Mesenchymal stem cell (in vitro differentiated cells and primary cell): ENCODE results near the gene CDH5.

Experiments
- DNase-seq: peaks from one replicate; pipeline ENCODE4 v3.0.0-alpha.2; 2013
- H2AFZ ChIP-seq: one replicate; pipeline ENCODE4 v1.6.1; 2013; ENCODE audit warnings: low read depth, mild to moderate bottlenecking, control low read depth, inconsistent platforms, low read length, moderate library complexity
- H2AK5ac ChIP-seq: 2 replicates; pipeline ENCODE4 v1.6.1; 2013; ENCODE audit warnings: low read length, moderate library complexity, mild to moderate bottlenecking, inconsistent platforms; ENCODE audit not compliant: severe bottlenecking
- H2BK120ac ChIP-seq: one replicate; pipeline ENCODE4 v1.6.1; 2013; ENCODE audit warnings: low read depth, mild to moderate bottlenecking, inconsistent platforms, low read length, moderate library complexity
- H2BK12ac ChIP-seq, 2 experiments: one replicate each; pipeline ENCODE4 v1.6.1; 2013; ENCODE audit warnings: inconsistent platforms in 2 of 2, low read length in 2 of 2, mild to moderate bottlenecking in 2 of 2, moderate library complexity in 2 of 2, control low read depth in 1 of 2
- H2BK15ac ChIP-seq: one replicate; pipeline ENCODE4 v1.6.1; 2013; ENCODE audit warnings: mild to moderate bottlenecking, low read depth, inconsistent platforms; ENCODE audit not compliant: poor library complexity, severe bottlenecking
- H2BK5ac ChIP-seq: 2 replicates; pipeline ENCODE4 v1.6.1; 2013; ENCODE audit warnings: low read depth, mild to moderate bottlenecking, low read length, control low read depth, inconsistent platforms; ENCODE audit not compliant: poor library complexity, severe bottlenecking
- H3K14ac ChIP-seq, 2 experiments: one replicate each; pipeline ENCODE4 v1.6.1; 2013; ENCODE audit warnings: inconsistent platforms in 2 of 2, low read length in 2 of 2, control low read depth in 1 of 2, mild to moderate bottlenecking in 1 of 2, moderate library complexity in 1 of 2
- H3K18ac ChIP-seq, 2 experiments: one replicate each; pipeline ENCODE4 v1.6.1; 2013; ENCODE audit warnings: inconsistent platforms in 2 of 2, low read length in 2 of 2, control low read depth in 1 of 2, low read depth in 1 of 2, mild to moderate bottlenecking in 1 of 2
- H3K23ac ChIP-seq, 2 experiments: one replicate each; pipeline ENCODE4 v1.6.1; 2013; ENCODE audit warnings: inconsistent platforms in 2 of 2, low read length in 2 of 2, mild to moderate bottlenecking in 2 of 2, moderate library complexity in 2 of 2, control low read depth in 1 of 2
- H3K27ac ChIP-seq: 2 replicates; pipeline ENCODE4 v1.5.1; 2013; ENCODE audit warnings: mild to moderate bottlenecking, moderate library complexity, low read length, control low read depth, inconsistent platforms; ENCODE audit not compliant: poor library complexity, severe bottlenecking
- H3K27me3 ChIP-seq, 2 experiments: 2 replicates each; pipeline versions ENCODE4 v1.6.1 to v1.7.0; 2013; ENCODE audit warnings: low read length in 2 of 2, mild to moderate bottlenecking in 2 of 2, moderate library complexity in 2 of 2, control low read depth in 1 of 2, inconsistent platforms in 1 of 2; ENCODE audit not compliant: control insufficient read depth in 1 of 2, insufficient read depth in 1 of 2
- H3K36me3 ChIP-seq, 2 experiments: 2 replicates each; pipeline versions ENCODE4 v1.6.1 to v1.7.0; 2013; ENCODE audit warnings: low read length in 2 of 2, control low read depth in 1 of 2, inconsistent platforms in 1 of 2, low read depth in 1 of 2, mild to moderate bottlenecking in 1 of 2; ENCODE audit not compliant: insufficient read depth in 2 of 2, control insufficient read depth in 1 of 2
- H3K4ac ChIP-seq, 2 experiments: one replicate each; pipeline ENCODE4 v1.6.1; 2013; ENCODE audit warnings: inconsistent platforms in 2 of 2, low read length in 2 of 2, mild to moderate bottlenecking in 2 of 2, moderate library complexity in 2 of 2, control low read depth in 1 of 2, low read depth in 1 of 2
- H3K4me1 ChIP-seq: 2 replicates; pipeline ENCODE4 v1.6.1; 2013; ENCODE audit warnings: low read depth, low read length, control low read depth; ENCODE audit not compliant: control insufficient read depth, insufficient read depth
- H3K4me2 ChIP-seq: 2 replicates; pipeline ENCODE4 v1.6.1; 2013; ENCODE audit warnings: low read length, mild to moderate bottlenecking, inconsistent platforms; ENCODE audit not compliant: poor library complexity, severe bottlenecking
- H3K4me3 ChIP-seq, 2 experiments: 2 replicates each; pipeline versions ENCODE4 v1.5.1 to v1.7.0; 2013; ENCODE audit warnings: low read length in 2 of 2, mild to moderate bottlenecking in 2 of 2, control low read depth in 1 of 2, low read depth in 1 of 2; ENCODE audit not compliant: insufficient read depth in 1 of 2
- H3K79me1 ChIP-seq: replicated peaks from 2 replicates; pipeline ENCODE4 v1.6.1; 2013; ENCODE audit warnings: mild to moderate bottlenecking, control low read depth, low read length, inconsistent platforms; ENCODE audit not compliant: poor library complexity, severe bottlenecking
- H3K9ac ChIP-seq: 2 replicates; pipeline ENCODE4 v1.7.0; 2013; ENCODE audit warnings: mild to moderate bottlenecking, low read length, moderate library complexity
- H3K9me3 ChIP-seq: 2 replicates; pipeline ENCODE4 v1.7.0; 2013; ENCODE audit warnings: mild to moderate bottlenecking, low read length; ENCODE audit not compliant: control insufficient read depth
- H4K8ac ChIP-seq: one replicate; pipeline ENCODE4 v1.6.1; 2013; ENCODE audit warnings: inconsistent platforms, mild to moderate bottlenecking, low read length, moderate library complexity
- H4K91ac ChIP-seq: one replicate; pipeline ENCODE4 v1.6.1; 2013; ENCODE audit warnings: mild to moderate bottlenecking, low read length, inconsistent platforms
- WGBS: methylation state at CpG from one replicate; pipeline ENCODE4 v1.1.7; 2013; ENCODE audit warnings: mixed read lengths; 5-methylcytosine and 5-hydroxymethylcytosine counted together

Gene CDH5

DNA sequence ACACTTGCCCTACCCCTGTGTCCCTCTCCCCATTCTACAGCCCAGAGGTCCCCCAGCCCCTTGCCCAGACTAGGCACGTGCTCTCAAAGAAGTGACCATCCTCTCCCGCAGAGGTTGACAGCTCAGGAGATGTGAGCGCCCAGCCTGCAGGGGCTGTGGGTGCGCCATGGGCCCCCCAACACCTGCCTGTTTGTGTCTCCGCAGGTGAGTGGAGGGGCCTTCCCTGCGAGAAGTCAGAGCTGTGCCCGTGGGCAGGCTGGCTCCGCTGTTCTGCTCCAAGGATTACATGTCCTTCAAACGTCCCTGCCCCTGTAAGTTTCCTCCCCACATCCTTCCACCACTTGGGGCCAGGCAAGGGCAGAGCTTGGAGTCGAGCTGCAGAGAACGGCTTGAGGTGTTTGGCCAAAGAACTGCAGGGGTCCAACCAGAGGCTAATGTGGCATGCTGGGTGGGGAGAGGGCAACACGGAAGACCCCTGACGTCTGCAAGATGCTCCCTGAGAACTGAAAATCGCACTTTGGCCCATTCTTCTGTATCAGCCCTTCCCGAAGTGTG is 71.0 kb downstream of the CDH5 start:
- H3K27me3 ChIP-seq, result peaks cover 4 to 5% of the 10 kb centered on the region in 2 experiments

GRCh38 chr16:66438536-66438935 is 72.0 kb downstream of the CDH5 start:
- no peak overlapping the region for H3K4me3 ChIP-seq
- H3K27me3 ChIP-seq, result peaks cover 4 to 5% of the 10 kb centered on the region in 2 experiments
- peaks cover 0 to 54% of the 10 kb centered on the region in 2 experiments for H3K36me3 ChIP-seq
- peaks cover 20% of the 10 kb centered on the region for H3K4me1 ChIP-seq
- WGBS, result 89% methylated on average over 8 of the region's 8 CpGs
- no peak overlapping the region for H3K27ac ChIP-seq
- H3K9ac ChIP-seq, result no peak overlapping the region
- no peak overlapping the region for H2AK5ac ChIP-seq
- H3K14ac ChIP-seq, result no peak overlapping the region
- H4K8ac ChIP-seq, result no peak overlapping the region
- H2AFZ ChIP-seq, result no peak overlapping the region
- H3K9me3 ChIP-seq, result no peaks in the 10 kb centered on the region
- no peak overlapping the region for H2BK120ac ChIP-seq
- no peak overlapping the region for H4K91ac ChIP-seq
- H3K23ac ChIP-seq, result no peak overlapping the region
- H3K4ac ChIP-seq, result no peak overlapping the region
- no peak overlapping the region for H3K4me2 ChIP-seq
- H3K79me1 ChIP-seq, result peaks cover 21% of the 10 kb centered on the region
- no peak overlapping the region for H2BK5ac ChIP-seq
- no peak overlapping the region for H2BK12ac ChIP-seq
- no peak overlapping the region for H2BK15ac ChIP-seq
- no peak overlapping the region for H3K18ac ChIP-seq
- no peak for DNase-seq

More for the DNA sequence above, 71.0 kb downstream of the CDH5 start:
- H3K4me1 ChIP-seq, result peaks cover 26% of the 10 kb centered on the region
- no peak overlapping the region for H3K4me2 ChIP-seq
- WGBS, result 79% methylated on average over 12 of the region's 15 CpGs
- no peak overlapping the region for H2AK5ac ChIP-seq
- H4K91ac ChIP-seq, result no peak overlapping the region
- no peak overlapping the region for H3K18ac ChIP-seq
- no peak overlapping the region for H3K27ac ChIP-seq
- H3K23ac ChIP-seq, result no peak overlapping the region
- H3K14ac ChIP-seq, result peak overlapping the region in 1 of 2 experiments; percentile 26
- no peak overlapping the region for H3K4ac ChIP-seq
- no peak overlapping the region for H2BK5ac ChIP-seq
- H2BK12ac ChIP-seq, result no peak overlapping the region
- DNase-seq, result no peak
- H2AFZ ChIP-seq, result no peak overlapping the region
- H2BK15ac ChIP-seq, result no peak overlapping the region
- H3K4me3 ChIP-seq, result no peak overlapping the region
- H3K79me1 ChIP-seq, result peaks cover 25% of the 10 kb centered on the region
- no peaks in the 10 kb centered on the region for H3K9me3 ChIP-seq
- no peak overlapping the region for H2BK120ac ChIP-seq
- H3K9ac ChIP-seq, result no peak overlapping the region
- H4K8ac ChIP-seq, result no peak overlapping the region
- peaks cover 0 to 48% of the 10 kb centered on the region in 2 experiments for H3K36me3 ChIP-seq

DNA sequence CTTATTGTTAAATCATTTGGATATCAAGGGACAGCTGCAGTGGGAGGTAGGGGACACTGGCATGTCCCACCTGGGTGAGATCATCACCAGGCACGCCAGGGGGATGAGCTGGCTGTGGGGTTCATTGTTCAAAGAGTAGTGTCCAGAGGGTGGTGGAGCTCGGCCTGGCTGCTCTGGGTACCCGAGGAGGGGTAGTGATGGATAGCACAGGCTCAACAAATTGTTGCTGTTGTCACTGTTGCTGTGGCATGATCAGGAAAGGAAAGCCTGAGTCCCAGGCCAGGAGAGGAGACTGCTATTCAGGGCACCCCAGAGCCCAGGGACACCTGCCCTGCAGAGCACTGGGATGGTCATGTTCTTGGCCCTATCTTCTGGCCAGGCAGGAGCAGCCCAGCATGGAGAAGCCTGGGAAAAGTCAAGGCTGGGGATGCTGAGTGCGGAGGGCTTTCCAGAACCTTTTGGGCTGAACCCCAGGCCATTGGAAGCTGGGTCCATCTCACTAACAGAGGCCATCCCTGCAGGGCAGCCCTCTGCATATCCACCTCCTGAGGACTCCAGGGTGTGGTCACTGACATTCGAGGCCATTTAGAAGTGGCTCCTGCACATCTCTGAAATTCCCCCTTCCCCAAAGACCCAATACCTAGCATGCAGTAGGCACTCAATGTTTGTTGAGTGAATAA is 72.7 kb downstream of the CDH5 start:
- H3K9ac ChIP-seq, result no peak overlapping the region
- H3K18ac ChIP-seq, result no peak overlapping the region
- H3K4me2 ChIP-seq, result no peak overlapping the region

GRCh38 chr16:66440271-66440802 is 73.8 kb downstream of the CDH5 start:
- Histone ChIP-seq H3K79me1 (peaks cover 17% of the 10 kb centered on the region), H3K4me2 (no peak overlapping the region), H3K4me1 (peaks cover 6% of the 10 kb centered on the region), H3K14ac (no peak overlapping the region), H3K36me3 (peaks cover 0 to 62% of the 10 kb centered on the region in 2 experiments), H3K27ac (no peak overlapping the region), H2BK12ac (no peak overlapping the region), H3K9me3 (no peaks in the 10 kb centered on the region), H2BK15ac (no peak overlapping the region), H2AK5ac (no peak overlapping the region), H2BK5ac (no peak overlapping the region), H2BK120ac (no peak overlapping the region), H3K9ac (no peak overlapping the region), H3K27me3 (peaks cover 0 to 13% of the 10 kb centered on the region in 2 experiments), H3K18ac (no peak overlapping the region), H2AFZ (no peak overlapping the region), H3K4ac (no peak overlapping the region), H3K4me3 (no peak overlapping the region), H4K8ac (no peak overlapping the region), H3K23ac (no peak overlapping the region), H4K91ac (no peak overlapping the region)
- no peak for DNase-seq
- WGBS, result 78% methylated on average over 10 of the region's 10 CpGs

More for the DNA sequence above, 72.7 kb downstream of the CDH5 start:
- Histone ChIP-seq H2AFZ (no peak overlapping the region), H2AK5ac (no peak overlapping the region), H3K4me3 (no peak overlapping the region), H3K14ac (no peak overlapping the region), H3K27ac (no peak overlapping the region), H3K23ac (peak overlapping the region in 1 of 2 experiments; percentile 19), H3K36me3 (peaks cover 0 to 57% of the 10 kb centered on the region in 2 experiments), H2BK120ac (no peak overlapping the region), H2BK12ac (no peak overlapping the region), H3K9me3 (no peaks in the 10 kb centered on the region), H2BK15ac (no peak overlapping the region), H3K79me1 (peaks cover 22% of the 10 kb centered on the region), H2BK5ac (no peak overlapping the region), H4K8ac (no peak overlapping the region), H3K4ac (no peak overlapping the region), H3K4me1 (peaks cover 15% of the 10 kb centered on the region), H4K91ac (no peak overlapping the region), H3K27me3 (peaks cover 4 to 10% of the 10 kb centered on the region in 2 experiments)
- 79% methylated on average over 4 of the region's 5 CpGs for WGBS
- DNase-seq, result no peak
